ENCODE results near the gene SIRPD.

GRCh38 chr20:1527923-1528322, 29.6 kb downstream of the SIRPD start:
- TF ChIP-seq, protein P1, sequence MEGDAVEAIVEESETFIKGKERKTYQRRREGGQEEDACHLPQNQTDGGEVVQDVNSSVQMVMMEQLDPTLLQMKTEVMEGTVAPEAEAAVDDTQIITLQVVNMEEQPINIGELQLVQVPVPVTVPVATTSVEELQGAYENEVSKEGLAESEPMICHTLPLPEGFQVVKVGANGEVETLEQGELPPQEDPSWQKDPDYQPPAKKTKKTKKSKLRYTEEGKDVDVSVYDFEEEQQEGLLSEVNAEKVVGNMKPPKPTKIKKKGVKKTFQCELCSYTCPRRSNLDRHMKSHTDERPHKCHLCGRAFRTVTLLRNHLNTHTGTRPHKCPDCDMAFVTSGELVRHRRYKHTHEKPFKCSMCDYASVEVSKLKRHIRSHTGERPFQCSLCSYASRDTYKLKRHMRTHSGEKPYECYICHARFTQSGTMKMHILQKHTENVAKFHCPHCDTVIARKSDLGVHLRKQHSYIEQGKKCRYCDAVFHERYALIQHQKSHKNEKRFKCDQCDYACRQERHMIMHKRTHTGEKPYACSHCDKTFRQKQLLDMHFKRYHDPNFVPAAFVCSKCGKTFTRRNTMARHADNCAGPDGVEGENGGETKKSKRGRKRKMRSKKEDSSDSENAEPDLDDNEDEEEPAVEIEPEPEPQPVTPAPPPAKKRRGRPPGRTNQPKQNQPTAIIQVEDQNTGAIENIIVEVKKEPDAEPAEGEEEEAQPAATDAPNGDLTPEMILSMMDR (IDR thresholded peaks at IDR 0.05): no peak
- no peak for TF ChIP-seq EZH2 (IDR thresholded peaks at IDR 0.05; ENCODE audit: borderline replicate concordance, insufficient read depth, low read depth, low read length, poor library complexity, severe bottlenecking)
